HepG2 (cell line): Measurements from ENCODE around the gene GPS2. TPM values are rescaled to one million over a fixed set of nuclear protein-coding genes. Genes with fewer than 3 reads are reported as not detected.
A peak's percentile ranks its signal among the peaks of the same experiment; 100 is the strongest.

ENCODE experiments used
- ATAC-seq: fragments of 200-7000 bp; cut with Tn5 transposase; 3 replicates; pipeline ENCODE4 v1.9.1; 2020; ENCODE audit warnings: mild to moderate bottlenecking, moderate library complexity
- BruUV-seq: library from RNA; stranded (reverse); fragments of 400-500 nt; replicated peaks from 2 replicates; lab custom pipeline; 2021; lab: Mats Ljungman, UMichigan
- CTCF ChIA-PET: fragments of 300-600 bp; formaldehyde crosslinking; extraction: SDS; loops from one replicate; lab custom pipeline; 2021; ENCODE audit warnings: low total read pairs, inconsistent platforms, low intra/inter-chr PET ratio; lab: Yijun Ruan, JAX
- POLR2A ChIA-PET: fragments of 350-600 bp; sonication (Branson Sonifier 250); formaldehyde crosslinking; loops from one replicate; lab custom pipeline; 2020; ENCODE audit warnings: antibody characterized with exemption, inconsistent platforms; lab: Yijun Ruan, JAX
- DNase-seq: peaks from one replicate; pipeline ENCODE4 v3.0.0-alpha.2; 2015; ENCODE audit warnings: low spot score
- FAIRE-seq: peaks from 3 replicates; lab custom pipeline; 2011; peaks lifted over from hg19 to GRCh38; lab: Jason Lieb, UNC
- H2AFZ ChIP-seq: one replicate; pipeline ENCODE4 v1.6.1; 2011; ENCODE audit warnings: low read length, inconsistent platforms
- H3K27ac ChIP-seq: fragments of 300-600 bp; 3 replicates; pipeline ENCODE4 v1.8.0; 2011; ENCODE audit warnings: mixed run types, mild to moderate bottlenecking, mixed read lengths, low read length, inconsistent platforms; ENCODE audit not compliant: insufficient read depth; ENCODE audit errors: extremely low read length
- H3K27me3 ChIP-seq, 2 experiments: fragments of 200-600 bp in 1 of 2; 2 replicates in 1 of 2; 3 replicates in 1 of 2; pipeline versions ENCODE4 v1.6.0 to v1.8.0; 2011; ENCODE audit warnings: low read length in 2 of 2, mild to moderate bottlenecking in 2 of 2, moderate library complexity in 2 of 2, inconsistent platforms in 1 of 2; ENCODE audit not compliant: insufficient read depth in 2 of 2, control insufficient read depth in 1 of 2
- H3K36me3 ChIP-seq, 2 experiments: fragments of 200-600 bp in 1 of 2; replicated peaks in 1 of 2; 2 replicates in 1 of 2; 3 replicates in 1 of 2; pipeline versions ENCODE4 v1.5.1 to v1.8.0; 2011; ENCODE audit warnings: low read length in 2 of 2, inconsistent platforms in 1 of 2; ENCODE audit not compliant: insufficient read depth in 2 of 2, control insufficient read depth in 1 of 2
- H3K4me1 ChIP-seq: 2 replicates; pipeline ENCODE4 v1.5.1; 2012; ENCODE audit warnings: low read length, inconsistent platforms; ENCODE audit not compliant: insufficient read depth
- H3K4me2 ChIP-seq: 2 replicates; pipeline ENCODE4 v1.6.0; 2011; ENCODE audit warnings: low read depth, low read length, inconsistent platforms
- H3K4me3 ChIP-seq, 3 experiments: fragments of 200-600 bp in 1 of 3; sonication (generic), shearing (Covaris generic) in 1 of 3; replicated peaks in 1 of 3; 2 replicates each; pipeline ENCODE4 v1.5.1; 2011 to 2016; ENCODE audit warnings: low read length in 3 of 3, inconsistent platforms in 2 of 3, low read depth in 2 of 3, mild to moderate bottlenecking in 2 of 3, control low read depth in 1 of 3, mixed read lengths in 1 of 3; ENCODE audit not compliant: insufficient read depth in 1 of 3
- H3K79me2 ChIP-seq: one replicate; pipeline ENCODE4 v1.6.1; 2011; ENCODE audit warnings: low read length, inconsistent platforms; ENCODE audit not compliant: insufficient read depth
- H3K9ac ChIP-seq: 2 replicates; pipeline ENCODE4 v1.6.0; 2011; ENCODE audit warnings: mild to moderate bottlenecking, low read depth, low read length, inconsistent platforms; ENCODE audit not compliant: insufficient read depth
- H3K9me3 ChIP-seq: 2 replicates; pipeline ENCODE4 v1.5.1; 2012; ENCODE audit warnings: mild to moderate bottlenecking, low read length
- H4K20me1 ChIP-seq: 2 replicates; pipeline ENCODE4 v1.6.0; 2011; ENCODE audit warnings: inconsistent platforms, mild to moderate bottlenecking, low read length, moderate library complexity; ENCODE audit not compliant: insufficient read depth
- AHR ChIP-seq: IDR thresholded peaks from 2 replicates; pipeline ENCODE4 v1.6.1; 2018; ENCODE audit warnings: missing genetic modification reagents, missing compliant biosample characterization
- ASH2L ChIP-seq: fragments of 300-600, 200-600 bp; sonication (generic); IDR thresholded peaks from 2 replicates; pipeline ENCODE4 v1.7.0; 2017; ENCODE audit warnings: low read depth, mild to moderate bottlenecking, moderate library complexity, mixed read lengths, low read length; ENCODE audit not compliant: insufficient read length
- ERF ChIP-seq: IDR thresholded peaks from 2 replicates; pipeline ENCODE4 v1.6.1; 2018; ENCODE audit warnings: missing biosample characterization, missing genetic modification reagents
- GATAD1 ChIP-seq: IDR thresholded peaks from 2 replicates; pipeline ENCODE4 v1.6.1; 2016; ENCODE audit warnings: missing genetic modification reagents, missing compliant biosample characterization
- KDM5A ChIP-seq: fragments of 200-600 bp; sonication (generic); IDR thresholded peaks from 2 replicates; pipeline ENCODE4 v1.7.0; 2018; ENCODE audit warnings: antibody characterized with exemption, mild to moderate bottlenecking, low read length, borderline replicate concordance
- KLF12 ChIP-seq: sonication (generic); formaldehyde crosslinking; IDR thresholded peaks from 2 replicates; pipeline ENCODE4 v1.4.0; 2020; ENCODE audit warnings: missing genetic modification reagents, borderline replicate concordance
- PRDM10 ChIP-seq: sonication (generic); formaldehyde crosslinking; IDR thresholded peaks from 2 replicates; pipeline ENCODE4 v1.4.0; 2020; ENCODE audit warnings: low read depth, missing genetic modification reagents
- TRAFD1 ChIP-seq: sonication (generic); formaldehyde crosslinking; IDR thresholded peaks from 2 replicates; pipeline ENCODE4 v1.5.1; 2020; ENCODE audit warnings: missing genetic modification reagents, mild to moderate bottlenecking, borderline replicate concordance
- ZFP91 ChIP-seq: sonication (generic); formaldehyde crosslinking; IDR thresholded peaks from 2 replicates; pipeline ENCODE4 v1.9.0; 2022; ENCODE audit warnings: missing genetic modification reagents, mild to moderate bottlenecking, borderline replicate concordance
- WGBS: methylation state at CpG from one replicate; pipeline ENCODE4 v1.1.6; 2017; ENCODE audit warnings: low lambda C conversion rate; 5-methylcytosine and 5-hydroxymethylcytosine counted together
- in situ Hi-C: cut with HindIII; loops from 2 replicates; pipeline ENCODE4 v1.10.0; 2017; ENCODE audit warnings: low pct_unique_long_range_greater_than_20kb; ENCODE audit not compliant: extremely low pct_ligation_motif_present
- intact Hi-C: fragments of 100-400 bp; cut with micrococcal nuclease; formaldehyde crosslinking; loops from one replicate; pipeline ENCODE4 v1.10.0; 2022; ENCODE audit not compliant: unreplicated experiment
- polyA plus RNA-seq, 8 experiments: library from polyadenylated mRNA; depleted of rRNA in 3 of 8; stranded (reverse) in 7 of 8; unstranded in 1 of 8; fragments of >200 nt; fragmentation: Illumina TruSeq in 4 of 8; extraction: Trizol in 4 of 8; gene quantifications; 2 replicates each; pipeline versions ENCODE4 v1.2.1 to v1.2.3, GENCODE V29; 2011 to 2016; ENCODE audit warnings: low read depth in 4 of 8, missing spikeins in 1 of 8, mixed read lengths in 1 of 8; ENCODE audit not compliant: insufficient read depth in 1 of 8
- total RNA-seq, 5 experiments: library from RNA; depleted of rRNA; stranded (reverse); fragments of >200 nt; fragmentation: Illumina TruSeq; extraction: Trizol; gene quantifications; 2 replicates each; pipeline ENCODE4 v1.2.3, GENCODE V29; 2016; ENCODE audit warnings: low read depth in 1 of 5

GPS2 gene
- total and polyA plus RNA-seq, 2 of the 13 experiments (the other 11 are each of a cell fraction or from before 2014, with no cell fraction given) = 58.0 to 59.4 TPM

GRCh38 chr17:7308625-7309433, 6.3 kb downstream of the GPS2 start:
- peak overlapping the region; percentile 90 for H3K4me2 ChIP-seq
- H3K4me3 ChIP-seq = peak overlapping the region; percentile 64 to 84 (median 77)
- ChIA-PET CTCF (no interaction called here), POLR2A (interaction anchor here (0.7 to 3.0 kb wide), 5 partner anchors 21 to 95 kb away, joined by 3 to 17 read pairs (median 3); partner anchors contain the start of genes ACADVL, DLG4, NEURL4 and SLC2A4)
- in situ Hi-C loops = no loop called here
- 0% methylated on average over 9 of the region's 14 CpGs for WGBS
- FAIRE-seq = peak; percentile 80
- peak; percentile 40 for ATAC-seq
- peaks cover 48% of the 10 kb centered on the region for H4K20me1 ChIP-seq
- BruUV-seq = TSS peak; percentile 85
- no peak overlapping the region for H2AFZ ChIP-seq
- H3K79me2 ChIP-seq = peaks cover 43% of the 10 kb centered on the region
- no peaks in the 10 kb centered on the region for H3K9me3 ChIP-seq
- peaks cover 21 to 43% of the 10 kb centered on the region in 2 experiments for H3K36me3 ChIP-seq
- peak overlapping the region; percentile 94 for H3K9ac ChIP-seq
- intact Hi-C loops = no loop called here
- peak; percentile 79 for DNase-seq
- peaks cover 55% of the 10 kb centered on the region for H3K4me1 ChIP-seq
- H3K27me3 ChIP-seq = no peaks in the 10 kb centered on the region
- peak overlapping the region; percentile 96 for H3K27ac ChIP-seq
- TF ChIP-seq ERF (CRISPR knock-in tag) (0 out of 2 replicates have a peak, but pooled peaks have one; percentile 27), TRAFD1 (no peak), KDM5A (peak; percentile 65; the same call in 1 of the 2 replicates), KLF12 (CRISPR knock-in tag) (no peak), ZFP91 (CRISPR knock-in tag) (peak; percentile 16; the same call in 1 of the 2 replicates), ASH2L (peak; percentile 29), GATAD1 (CRISPR knock-in tag) (peak; percentile 70; the same call in 1 of the 2 replicates), AHR (CRISPR knock-in tag) (no peak), PRDM10 (CRISPR knock-in tag) (0 out of 2 replicates have a peak, but pooled peaks have one; percentile 53)
